ENCODE results near the gene DCXR. TPM values are rescaled to one million over a fixed set of nuclear protein-coding genes. Genes with fewer than 3 reads are reported as not detected.

DCXR gene
- total RNA-seq, 3 donors from 2014 or later: 84.9 to 151 (median 124) TPM

GRCh38 chr17:82062076-82062983 is 24.8 kb upstream of the DCXR start:
- DNase-seq (no peak), ATAC-seq (no peak)
- no peaks in the 10 kb centered on the region for H3K9me3 ChIP-seq
- no peak for TF ChIP-seq CTCF (IDR thresholded peaks at IDR 0.05)
- no peaks in the 10 kb centered on the region for H3K36me3 ChIP-seq (ENCODE audit: low read depth)
- intact Hi-C loops (cut with DNase I, micrococcal nuclease): no loop called here
- no peak overlapping the region for H3K4me3 ChIP-seq
- H3K4me1 ChIP-seq (ENCODE audit: low read depth): peaks cover 16% of the 10 kb centered on the region

- DNase-seq (peak in 1 of 3 donors; percentile 47), ATAC-seq (no peak)
- Histone ChIP-seq H3K4me3 (no peak overlapping the region), H3K36me3 (ENCODE audit: low read depth) (no peaks in the 10 kb centered on the region), H3K4me1 (ENCODE audit: low read depth) (peaks cover 14% of the 10 kb centered on the region), H3K9me3 (no peaks in the 10 kb centered on the region)
- intact Hi-C loops (cut with DNase I, micrococcal nuclease): no loop called here
- TF ChIP-seq CTCF (IDR thresholded peaks at IDR 0.05): no peak
Measured at GRCh38 chr17:82061047-82061925, 23.8 kb upstream of the DCXR start.

GRCh38 chr17:82060614-82061013 is 23.1 kb upstream of the DCXR start:
- no peak overlapping the region for H3K4me3 ChIP-seq
- intact Hi-C loops (cut with DNase I, micrococcal nuclease): no loop called here
- H3K36me3 ChIP-seq (ENCODE audit: low read depth): no peaks in the 10 kb centered on the region
- no peaks in the 10 kb centered on the region for H3K9me3 ChIP-seq
- no peak for TF ChIP-seq CTCF (IDR thresholded peaks at IDR 0.05)
- H3K4me1 ChIP-seq (ENCODE audit: low read depth): peaks cover 10% of the 10 kb centered on the region
- DNase-seq (peak in 1 of 3 donors; percentile 50), ATAC-seq (no peak)

GRCh38 chr17:82060001-82060380 is 22.5 kb upstream of the DCXR start:
- DNase-seq (peak in 1 of 3 donors; percentile 41), ATAC-seq (no peak)
- peaks cover 10% of the 10 kb centered on the region for H3K4me1 ChIP-seq (ENCODE audit: low read depth)
- no peak for TF ChIP-seq CTCF (IDR thresholded peaks at IDR 0.05)
- no peaks in the 10 kb centered on the region for H3K9me3 ChIP-seq
- no peak overlapping the region for H3K4me3 ChIP-seq
- H3K36me3 ChIP-seq (ENCODE audit: low read depth): no peaks in the 10 kb centered on the region
- intact Hi-C loops (cut with DNase I, micrococcal nuclease): no loop called here

- Histone ChIP-seq H3K36me3 (ENCODE audit: low read depth) (no peaks in the 10 kb centered on the region), H3K4me1 (ENCODE audit: low read depth) (peaks cover 5% of the 10 kb centered on the region), H3K9me3 (no peaks in the 10 kb centered on the region), H3K4me3 (no peak overlapping the region)
- DNase-seq: peak in 1 of 3 donors; percentile 43
- TF ChIP-seq CTCF (IDR thresholded peaks at IDR 0.05): no peak
- intact Hi-C loops (cut with DNase I, micrococcal nuclease): no loop called here
- no peak for ATAC-seq
Measured at GRCh38 chr17:82059272-82060000, 21.9 kb upstream of the DCXR start.
